ENCODE results near the gene UBE2G2. TPM values are rescaled to one million over a fixed set of nuclear protein-coding genes. Genes with fewer than 3 reads are reported as not detected.

The UBE2G2 gene
- total RNA-seq, 2 experiments from 2014 or later, result 89.9 to 96.8 TPM

GRCh38 chr21:44823179-44823660, 21.6 kb upstream of the UBE2G2 start:
- no peak overlapping the region for H3K27ac Mint-ChIP-seq

GRCh38 chr21:44822484-44823178, 21.0 kb upstream of the UBE2G2 start:
- no peaks in the 10 kb centered on the region for H3K4me1 Mint-ChIP-seq (ENCODE audit: low read depth)
- intact Hi-C loops (cut with DNase I, micrococcal nuclease), result loop anchor here in 1 of 2 experiments (2.0 kb wide), 1 partner anchor 18 kb away; no protein-coding TSS in a partner anchor

More at GRCh38 chr21:44823179-44823660, 21.6 kb upstream of the UBE2G2 start:
- DNase-seq, result no peak
- no peak for ATAC-seq (ENCODE audit: poor library complexity)
- no peak for TF ChIP-seq CTCF (IDR thresholded peaks at IDR 0.05)
- H3K27me3 Mint-ChIP-seq, result no peaks in the 10 kb centered on the region
- no peak overlapping the region for H3K4me3 Mint-ChIP-seq
- POLR2A ChIA-PET, result interaction anchor here (0.9 to 1.5 kb wide), 2 partner anchors 51 to 104 kb away, joined by 4 to 5 read pairs; partner anchors contain the start of gene PTTG1IP
- H3K4me1 Mint-ChIP-seq (ENCODE audit: low read depth), result no peaks in the 10 kb centered on the region
- Histone ChIP-seq H3K36me3 (ENCODE audit: insufficient read depth, low read length) (no peaks in the 10 kb centered on the region), H3K4me3 (ENCODE audit: low read length) (no peak overlapping the region), H3K9me3 (ENCODE audit: control insufficient read depth in 1 of 2, insufficient read depth in 1 of 2, low read length in 2 of 2) (peaks cover 23 to 33% of the 10 kb centered on the region in 2 experiments), H3K27me3 (ENCODE audit: control insufficient read depth in 1 of 2, insufficient read depth in 2 of 2, low read length in 2 of 2) (no peaks in the 10 kb centered on the region), H3K4me1 (ENCODE audit: insufficient read depth, low read length) (peaks cover 7% of the 10 kb centered on the region), H3K27ac (ENCODE audit: low read depth in 1 of 2, low read length in 2 of 2) (no peak overlapping the region)
- intact Hi-C loops (cut with DNase I, micrococcal nuclease), result loop anchor here in 1 of 2 experiments (2.0 kb wide), 1 partner anchor 18 kb away; no protein-coding TSS in a partner anchor
- CTCF ChIA-PET, result no interaction called here
- peaks cover 17% of the 10 kb centered on the region for H3K9me3 Mint-ChIP-seq
- peaks cover 8% of the 10 kb centered on the region for H3K36me3 Mint-ChIP-seq (ENCODE audit: low read depth)

GRCh38 chr21:44820851-44821250, 19.2 kb upstream of the UBE2G2 start:
- Histone ChIP-seq H3K4me3 (ENCODE audit: low read length) (no peak overlapping the region), H3K9me3 (ENCODE audit: control insufficient read depth in 1 of 2, insufficient read depth in 1 of 2, low read length in 2 of 2) (peaks cover 20 to 33% of the 10 kb centered on the region in 2 experiments), H3K27ac (ENCODE audit: low read depth in 1 of 2, low read length in 2 of 2) (no peak overlapping the region), H3K36me3 (ENCODE audit: insufficient read depth, low read length) (no peaks in the 10 kb centered on the region), H3K27me3 (ENCODE audit: control insufficient read depth in 1 of 2, insufficient read depth in 2 of 2, low read length in 2 of 2) (no peaks in the 10 kb centered on the region), H3K4me1 (ENCODE audit: insufficient read depth, low read length) (peaks cover 19% of the 10 kb centered on the region)
- DNase-seq (no peak), ATAC-seq (ENCODE audit: poor library complexity) (no peak)
- peaks cover 8% of the 10 kb centered on the region for H3K36me3 Mint-ChIP-seq (ENCODE audit: low read depth)
- intact Hi-C loops (cut with DNase I, micrococcal nuclease), result no loop called here
- ChIA-PET CTCF (no interaction called here), POLR2A (no interaction called here)
- peak overlapping the region; percentile 14 for H3K27ac Mint-ChIP-seq
- H3K9me3 Mint-ChIP-seq, result peaks cover 11% of the 10 kb centered on the region
- H3K4me1 Mint-ChIP-seq (ENCODE audit: low read depth), result peaks cover 6% of the 10 kb centered on the region
- TF ChIP-seq CTCF (IDR thresholded peaks at IDR 0.05), result no peak
- H3K4me3 Mint-ChIP-seq, result no peak overlapping the region
- no peaks in the 10 kb centered on the region for H3K27me3 Mint-ChIP-seq

More at GRCh38 chr21:44822484-44823178, 21.0 kb upstream of the UBE2G2 start:
- no peak for DNase-seq
- Histone ChIP-seq H3K27ac (ENCODE audit: low read depth in 1 of 2, low read length in 2 of 2) (no peak overlapping the region), H3K36me3 (ENCODE audit: insufficient read depth, low read length) (no peaks in the 10 kb centered on the region), H3K4me1 (ENCODE audit: insufficient read depth, low read length) (peaks cover 7% of the 10 kb centered on the region), H3K4me3 (ENCODE audit: low read length) (no peak overlapping the region), H3K9me3 (ENCODE audit: control insufficient read depth in 1 of 2, insufficient read depth in 1 of 2, low read length in 2 of 2) (peaks cover 20 to 33% of the 10 kb centered on the region in 2 experiments), H3K27me3 (ENCODE audit: control insufficient read depth in 1 of 2, insufficient read depth in 2 of 2, low read length in 2 of 2) (no peaks in the 10 kb centered on the region)
- H3K27ac Mint-ChIP-seq, result peak overlapping the region; percentile 36
- no peak for ATAC-seq (ENCODE audit: poor library complexity)
- peaks cover 8% of the 10 kb centered on the region for H3K36me3 Mint-ChIP-seq (ENCODE audit: low read depth)
- TF ChIP-seq CTCF (IDR thresholded peaks at IDR 0.05), result no peak
- H3K4me3 Mint-ChIP-seq, result peak overlapping the region; percentile 7
- H3K27me3 Mint-ChIP-seq, result no peaks in the 10 kb centered on the region
- ChIA-PET POLR2A (interaction anchor here (0.9 to 1.5 kb wide), 2 partner anchors 51 to 105 kb away, joined by 4 to 5 read pairs; partner anchors contain the start of gene PTTG1IP), CTCF (no interaction called here)
- peaks cover 14% of the 10 kb centered on the region for H3K9me3 Mint-ChIP-seq
